Epithelial cell of esophagus (primary cell): ENCODE data around the gene HHIPL1.
A peak's percentile ranks its signal among the peaks of the same experiment; 100 is the strongest.

Experiments
- DNase-seq: peaks from one replicate; pipeline ENCODE4 v3.0.0; 2010; ENCODE audit warnings: low read depth
- H3K4me3 ChIP-seq: 2 replicates; pipeline ENCODE4 v1.5.1; 2011; ENCODE audit warnings: mild to moderate bottlenecking, low read length, control low read depth
- TF ChIP-seq, protein P1 (sequence below): IDR thresholded peaks from 2 replicates; pipeline ENCODE4 v1.5.1; 2011; ENCODE audit warnings: low read depth, mild to moderate bottlenecking, low read length, control low read depth, inconsistent platforms; ENCODE audit not compliant: insufficient read depth; ENCODE audit errors: missing control alignments

The HHIPL1 gene

DNA sequence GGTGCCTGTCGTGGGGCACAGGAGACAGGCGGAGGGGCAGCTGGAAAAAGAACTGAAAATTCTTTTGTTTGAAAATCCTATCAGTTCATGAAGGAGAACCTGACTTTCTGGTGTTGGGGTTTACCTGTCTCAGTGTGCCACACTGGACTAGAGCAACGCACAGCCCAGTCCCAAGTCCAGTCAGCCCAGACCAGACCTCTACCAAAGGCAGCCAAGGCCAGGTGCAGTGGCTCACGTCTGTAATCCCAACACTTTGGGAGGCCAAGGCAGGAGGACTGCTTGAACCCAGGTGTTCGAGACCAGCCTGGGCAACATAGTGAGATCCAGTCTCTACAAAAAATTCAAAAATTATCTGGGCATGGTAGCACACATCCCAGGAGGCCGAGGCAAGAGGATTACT, 45.5 kb upstream of the HHIPL1 start:
- H3K4me3 ChIP-seq, result no peak overlapping the region
- no peak for DNase-seq
- TF ChIP-seq, protein P1, sequence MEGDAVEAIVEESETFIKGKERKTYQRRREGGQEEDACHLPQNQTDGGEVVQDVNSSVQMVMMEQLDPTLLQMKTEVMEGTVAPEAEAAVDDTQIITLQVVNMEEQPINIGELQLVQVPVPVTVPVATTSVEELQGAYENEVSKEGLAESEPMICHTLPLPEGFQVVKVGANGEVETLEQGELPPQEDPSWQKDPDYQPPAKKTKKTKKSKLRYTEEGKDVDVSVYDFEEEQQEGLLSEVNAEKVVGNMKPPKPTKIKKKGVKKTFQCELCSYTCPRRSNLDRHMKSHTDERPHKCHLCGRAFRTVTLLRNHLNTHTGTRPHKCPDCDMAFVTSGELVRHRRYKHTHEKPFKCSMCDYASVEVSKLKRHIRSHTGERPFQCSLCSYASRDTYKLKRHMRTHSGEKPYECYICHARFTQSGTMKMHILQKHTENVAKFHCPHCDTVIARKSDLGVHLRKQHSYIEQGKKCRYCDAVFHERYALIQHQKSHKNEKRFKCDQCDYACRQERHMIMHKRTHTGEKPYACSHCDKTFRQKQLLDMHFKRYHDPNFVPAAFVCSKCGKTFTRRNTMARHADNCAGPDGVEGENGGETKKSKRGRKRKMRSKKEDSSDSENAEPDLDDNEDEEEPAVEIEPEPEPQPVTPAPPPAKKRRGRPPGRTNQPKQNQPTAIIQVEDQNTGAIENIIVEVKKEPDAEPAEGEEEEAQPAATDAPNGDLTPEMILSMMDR, result no peak

DNA sequence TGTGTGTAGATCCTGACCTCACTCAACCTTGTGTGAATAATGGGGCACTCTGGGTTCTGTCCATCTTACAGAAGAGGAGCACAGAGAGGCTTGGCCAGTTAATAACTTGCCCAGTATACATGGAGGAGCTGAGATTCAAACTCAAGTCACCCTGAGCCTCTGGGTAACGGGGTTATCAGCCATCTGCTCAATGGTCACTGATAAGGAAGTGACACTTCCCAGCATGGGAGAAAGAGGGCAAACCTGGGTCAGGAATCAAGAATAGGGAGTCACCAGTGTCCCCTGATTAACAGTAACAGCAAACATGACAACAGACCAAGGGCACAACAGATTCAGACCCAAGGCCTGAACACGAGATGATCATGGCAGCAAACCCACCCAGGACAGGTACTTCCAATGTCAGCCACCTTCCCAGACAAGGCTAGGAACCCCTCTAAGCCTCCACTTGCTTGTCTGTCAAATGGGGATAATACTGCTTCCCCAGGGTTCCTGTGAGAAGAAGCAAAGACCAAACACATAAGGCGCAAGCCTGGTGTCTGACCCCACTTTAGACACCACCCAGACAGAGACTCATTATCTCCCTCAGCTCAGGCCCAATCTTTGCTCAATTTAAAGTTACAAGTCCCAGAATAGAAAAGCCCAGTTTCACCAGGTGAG, 44.6 kb upstream of the HHIPL1 start:
- no peak overlapping the region for H3K4me3 ChIP-seq
- TF ChIP-seq, protein P1, result no peak
- DNase-seq, result no peak

DNA sequence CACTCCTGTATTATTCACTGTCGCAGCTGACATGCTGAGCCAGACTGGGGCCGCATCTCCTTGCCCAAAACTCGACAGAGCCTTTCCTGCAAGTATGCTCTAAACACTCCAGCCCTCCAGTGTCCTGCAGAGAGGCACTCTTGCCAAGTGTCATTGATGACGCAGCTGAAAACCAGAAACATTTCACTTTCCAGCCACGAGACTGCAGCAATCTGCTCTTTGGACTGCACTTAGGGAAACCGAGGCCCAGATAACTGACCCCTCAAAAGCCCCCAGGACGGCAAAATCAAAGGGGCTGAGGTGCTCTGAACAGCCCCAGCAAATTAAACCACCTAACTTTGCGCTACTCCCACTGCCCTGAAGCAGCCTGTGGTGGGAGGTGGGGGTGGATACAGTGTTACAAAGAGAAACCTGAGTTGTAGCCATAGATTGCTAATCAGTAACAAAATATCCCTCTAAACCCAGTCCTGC, 43.5 kb upstream of the HHIPL1 start:
- TF ChIP-seq, protein P1, result no peak
- DNase-seq, result no peak
- H3K4me3 ChIP-seq, result peak overlapping the region; percentile 65

DNA sequence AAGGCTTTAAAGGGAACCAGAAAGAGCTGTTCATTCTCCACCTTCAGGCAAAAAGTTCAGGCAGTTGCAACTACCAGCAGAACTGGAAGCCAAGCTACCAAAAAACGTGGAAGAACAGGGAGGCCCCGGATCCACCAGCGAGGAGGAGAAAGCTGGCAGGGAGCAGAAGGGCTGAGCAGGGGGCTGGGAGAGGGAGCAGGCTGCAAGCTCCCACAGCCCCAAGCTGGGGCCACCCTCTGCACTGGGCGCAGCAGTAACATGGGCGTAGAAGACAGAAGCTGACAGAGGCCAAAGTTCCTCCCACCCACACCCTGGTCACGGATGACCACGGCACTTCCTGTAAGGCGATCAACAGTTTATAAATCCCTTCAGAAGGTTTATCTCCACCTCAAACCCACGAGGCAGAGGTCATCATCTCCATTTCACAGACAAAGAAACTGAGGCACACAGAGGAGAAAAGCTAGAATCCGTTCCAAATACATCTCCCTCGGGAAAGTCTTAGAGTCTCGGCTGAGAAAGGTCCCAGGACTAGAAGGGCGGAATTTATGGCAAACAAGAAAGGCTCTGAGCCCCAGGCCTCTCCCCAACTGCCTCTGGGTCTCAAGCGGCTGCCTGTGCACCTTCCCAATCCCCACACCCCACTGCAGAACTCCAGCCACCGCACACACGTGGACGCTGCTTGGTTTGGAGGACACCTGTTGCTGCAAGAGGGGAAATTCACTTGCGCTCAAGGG, 42.7 kb upstream of the HHIPL1 start:
- DNase-seq, result peak; percentile 41

DNA sequence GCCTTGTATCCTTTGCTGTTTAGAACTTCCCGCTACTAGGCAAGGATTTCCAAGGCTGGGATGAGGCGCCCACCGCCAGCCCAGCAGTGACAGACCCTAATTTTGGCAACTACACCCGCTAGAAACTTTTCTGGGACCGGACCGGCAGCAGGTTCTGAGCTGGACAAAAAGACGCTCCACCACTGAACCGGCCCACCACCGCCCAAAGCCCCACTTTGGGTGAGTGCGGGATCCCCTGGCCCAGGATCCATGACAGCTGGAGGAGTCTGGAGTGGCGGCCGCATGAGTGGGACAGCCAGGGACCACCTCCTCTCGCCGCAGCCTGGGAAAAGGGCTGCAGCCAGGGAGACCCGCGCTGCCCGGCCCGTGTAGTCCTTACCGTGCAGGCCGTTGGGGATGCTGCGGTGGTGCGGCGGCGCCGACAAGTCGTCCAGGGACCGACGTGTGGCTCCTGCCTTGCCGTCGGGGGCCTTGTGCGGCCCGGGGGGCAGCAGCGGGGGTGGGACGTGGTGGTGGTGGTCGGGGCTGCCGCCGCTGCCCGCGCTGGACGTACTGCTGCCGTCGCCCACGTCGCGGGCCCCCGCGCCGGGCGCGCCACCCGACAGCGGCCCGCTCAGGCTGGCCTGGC, 42.0 kb upstream of the HHIPL1 start:
- peak overlapping the region; percentile 65 for H3K4me3 ChIP-seq
- no peak for DNase-seq

More for the DNA sequence above, 42.7 kb upstream of the HHIPL1 start:
- peak overlapping the region; percentile 65 for H3K4me3 ChIP-seq
- TF ChIP-seq, protein P1, result no peak

DNA sequence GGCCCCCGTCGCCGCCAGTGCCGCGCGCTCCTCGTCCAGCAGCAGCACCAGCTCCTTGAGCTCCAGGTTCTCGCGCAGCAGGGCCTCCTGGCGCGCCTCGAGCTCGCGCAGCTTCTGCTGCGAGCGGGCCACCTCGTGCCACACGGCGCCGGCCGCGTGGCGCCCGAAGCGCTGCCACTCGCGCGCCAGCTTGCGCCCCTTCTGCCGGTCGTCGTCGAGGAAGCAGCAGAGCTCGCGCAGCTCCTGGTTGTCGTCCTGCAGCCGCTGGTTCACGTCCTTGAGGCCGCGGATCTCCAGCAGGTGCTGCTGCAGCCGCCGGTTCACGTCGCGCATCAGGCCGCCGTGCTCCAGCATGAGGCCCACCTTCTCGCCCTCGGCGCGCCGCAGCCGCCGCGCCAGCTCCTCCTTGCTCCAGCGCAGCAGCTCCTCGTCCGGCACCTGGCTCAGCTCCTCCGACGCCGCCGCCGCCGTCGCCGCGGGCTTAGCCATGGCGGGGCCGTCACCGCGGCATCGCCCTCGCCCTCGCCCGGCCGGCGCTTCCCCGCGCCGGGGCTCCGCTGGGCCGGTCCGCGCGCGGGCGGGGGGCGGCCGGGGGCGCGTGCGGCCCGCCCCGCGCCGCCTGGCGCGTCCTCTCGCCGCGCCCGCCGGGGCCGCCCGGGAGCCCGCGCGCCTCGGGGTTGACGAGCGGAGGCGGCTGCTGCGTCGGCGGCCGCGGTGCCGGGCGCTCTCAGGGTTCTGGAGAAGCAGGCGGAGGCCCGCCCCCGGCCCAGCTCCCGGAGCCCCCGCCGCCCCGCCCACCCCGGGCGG, 41.3 kb upstream of the HHIPL1 start, which contains the start of gene CCDC85C:
Gene CCDC85C, minus strand, starts transcription at position 737 of the 807 bp plus-strand sequence. Its CDS starts 248 bp downstream, at position 489.
- TF ChIP-seq, protein P1, result no peak
- H3K4me3 ChIP-seq, result peak within 1 kb of the TSS; percentile 75
- DNase-seq, result peak; percentile 54

More for the DNA sequence above, 42.0 kb upstream of the HHIPL1 start:
- TF ChIP-seq, protein P1, result no peak
